Gastrocnemius medialis (tissue), 4 donors: ENCODE data around the gene SMCHD1.

ENCODE experiments used
- POLR2A ChIP-seq, 2 donors: fragments of 450-650 bp; IDR thresholded peaks; one replicate each; pipeline ENCODE4 v1.6.1; 2017; ENCODE audit warnings: antibody characterized with exemption in 2 of 2, mild to moderate bottlenecking in 2 of 2, moderate library complexity in 2 of 2
- TF ChIP-seq, protein P1 (sequence below), 5 experiments: fragments of 450-650 bp in 3 of 5; fragments of 200-600 bp in 2 of 5; sonication (generic) in 2 of 5; IDR thresholded peaks in 4 of 5; conservative IDR thresholded peaks in 1 of 5; 1 replicate in 4 of 5; 2 replicates in 1 of 5; pipeline ENCODE4 v1.5.1; 2016 to 2019; ENCODE audit warnings: antibody characterized with exemption in 5 of 5, mild to moderate bottlenecking in 3 of 5, moderate library complexity in 3 of 5

DNA sequence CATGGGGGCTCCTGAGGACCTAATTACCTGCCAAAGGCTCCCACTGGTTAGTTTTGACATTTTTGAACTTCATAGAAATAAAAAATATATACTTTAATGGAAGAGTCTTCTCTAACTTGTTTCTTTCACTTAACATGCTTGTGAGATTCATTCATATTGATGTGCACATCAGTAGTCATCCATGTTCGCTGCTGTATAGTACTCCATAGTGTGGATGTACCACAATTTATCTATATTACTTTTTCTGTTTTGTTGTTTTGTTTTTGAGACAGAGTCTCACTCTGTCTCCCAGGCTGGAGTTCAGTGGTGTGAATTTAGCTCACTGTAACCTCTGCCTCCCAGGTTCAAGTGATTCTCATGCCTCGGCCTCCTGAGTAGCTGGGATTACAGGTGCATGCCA, 168.4 kb downstream of the SMCHD1 start:
- TF ChIP-seq, protein P1, sequence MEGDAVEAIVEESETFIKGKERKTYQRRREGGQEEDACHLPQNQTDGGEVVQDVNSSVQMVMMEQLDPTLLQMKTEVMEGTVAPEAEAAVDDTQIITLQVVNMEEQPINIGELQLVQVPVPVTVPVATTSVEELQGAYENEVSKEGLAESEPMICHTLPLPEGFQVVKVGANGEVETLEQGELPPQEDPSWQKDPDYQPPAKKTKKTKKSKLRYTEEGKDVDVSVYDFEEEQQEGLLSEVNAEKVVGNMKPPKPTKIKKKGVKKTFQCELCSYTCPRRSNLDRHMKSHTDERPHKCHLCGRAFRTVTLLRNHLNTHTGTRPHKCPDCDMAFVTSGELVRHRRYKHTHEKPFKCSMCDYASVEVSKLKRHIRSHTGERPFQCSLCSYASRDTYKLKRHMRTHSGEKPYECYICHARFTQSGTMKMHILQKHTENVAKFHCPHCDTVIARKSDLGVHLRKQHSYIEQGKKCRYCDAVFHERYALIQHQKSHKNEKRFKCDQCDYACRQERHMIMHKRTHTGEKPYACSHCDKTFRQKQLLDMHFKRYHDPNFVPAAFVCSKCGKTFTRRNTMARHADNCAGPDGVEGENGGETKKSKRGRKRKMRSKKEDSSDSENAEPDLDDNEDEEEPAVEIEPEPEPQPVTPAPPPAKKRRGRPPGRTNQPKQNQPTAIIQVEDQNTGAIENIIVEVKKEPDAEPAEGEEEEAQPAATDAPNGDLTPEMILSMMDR (IDR thresholded peaks at IDR 0.05 in 4 of 5, conservative IDR thresholded peaks at IDR 0.05 in 1 of 5) = no peak
- TF ChIP-seq POLR2A (IDR thresholded peaks at IDR 0.05) = no peak
